Retinal pigment epithelial cell (primary cell): Measurements from ENCODE around the gene FAF1.

ENCODE experiments used
- DNase-seq: peaks from one replicate; pipeline ENCODE4 v3.0.0-alpha.2; 2010; ENCODE audit warnings: low read depth
- H3K4me3 ChIP-seq: 2 replicates; pipeline ENCODE4 v1.5.1; 2011; ENCODE audit warnings: mild to moderate bottlenecking, low read length, control low read depth, moderate library complexity
- CTCF ChIP-seq: conservative IDR thresholded peaks from 2 replicates; pipeline ENCODE4 v1.5.1; 2011; ENCODE audit warnings: low read depth, low read length, control low read depth, inconsistent platforms

Gene FAF1

DNA sequence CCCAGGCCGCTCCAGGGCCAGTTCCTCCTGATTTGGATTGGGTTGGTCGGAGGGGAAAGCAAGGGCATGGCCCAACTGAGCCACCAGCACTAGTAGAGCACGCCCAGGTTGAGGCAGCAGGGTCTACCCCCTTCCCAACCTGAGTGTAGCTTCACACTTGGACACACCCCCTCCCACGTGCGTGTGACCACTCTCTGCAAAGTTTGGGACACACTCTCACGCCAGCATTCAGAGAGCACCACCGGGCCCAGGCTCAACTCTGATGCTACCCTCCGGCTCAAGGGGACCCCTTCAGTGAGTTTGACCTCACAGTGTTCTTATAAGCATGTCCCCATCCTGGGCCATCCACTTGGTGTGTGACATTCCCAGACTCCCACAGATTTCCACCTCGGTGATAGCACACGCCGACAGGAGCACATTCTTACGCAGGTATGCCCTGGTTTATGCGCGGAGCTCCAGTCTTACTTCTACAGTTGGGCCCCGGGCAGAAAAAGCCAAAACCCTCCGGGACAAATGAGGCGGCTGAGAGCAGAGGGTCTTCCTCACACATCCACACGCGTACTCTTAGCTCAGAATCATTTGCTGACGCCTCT lies 533.9 kb downstream of the FAF1 start:
- no peak overlapping the region for H3K4me3 ChIP-seq
- DNase-seq: no peak
- no peak for TF ChIP-seq CTCF

DNA sequence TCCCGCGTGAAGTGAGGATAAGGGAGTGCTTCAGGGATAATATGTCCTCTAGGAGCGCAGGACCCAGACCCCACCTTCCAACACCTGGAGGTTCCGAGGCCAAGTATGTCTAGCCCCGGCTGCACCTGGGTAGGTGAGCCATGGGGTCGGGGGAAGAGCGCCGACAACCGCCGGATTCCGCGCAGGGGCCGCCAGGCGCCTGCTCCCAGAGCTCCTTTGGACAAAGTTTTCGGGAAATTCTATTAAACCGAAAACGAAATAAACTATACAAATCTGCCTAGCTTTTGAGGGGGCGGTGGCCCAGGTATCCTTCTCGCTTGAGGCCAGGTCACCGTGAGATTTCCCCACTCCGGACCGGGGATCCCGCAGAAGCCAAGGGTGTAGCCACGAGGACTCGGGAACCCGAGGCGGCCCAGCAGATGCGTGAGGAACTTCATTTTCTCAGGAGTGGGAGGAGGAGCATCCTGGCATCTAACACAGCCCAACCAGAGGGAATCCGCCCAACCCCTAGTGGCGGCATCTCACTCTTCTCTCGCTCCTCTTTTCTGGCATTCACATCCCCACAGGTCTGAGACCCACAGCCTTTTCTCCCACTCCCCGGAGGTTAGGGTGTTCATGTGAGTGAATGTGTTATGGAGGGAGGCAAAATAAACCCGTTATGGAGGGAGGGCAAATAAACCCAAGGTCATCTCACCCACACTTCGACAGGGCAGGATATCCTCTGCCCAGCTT lies 534.5 kb downstream of the FAF1 start:
- TF ChIP-seq CTCF: no peak
- DNase-seq: no peak
- no peak overlapping the region for H3K4me3 ChIP-seq

- no peak for TF ChIP-seq CTCF
- H3K4me3 ChIP-seq: no peak overlapping the region
- no peak for DNase-seq
Measured at GRCh38 chr1:50424884-50425375, 535.1 kb downstream of the FAF1 start.

DNA sequence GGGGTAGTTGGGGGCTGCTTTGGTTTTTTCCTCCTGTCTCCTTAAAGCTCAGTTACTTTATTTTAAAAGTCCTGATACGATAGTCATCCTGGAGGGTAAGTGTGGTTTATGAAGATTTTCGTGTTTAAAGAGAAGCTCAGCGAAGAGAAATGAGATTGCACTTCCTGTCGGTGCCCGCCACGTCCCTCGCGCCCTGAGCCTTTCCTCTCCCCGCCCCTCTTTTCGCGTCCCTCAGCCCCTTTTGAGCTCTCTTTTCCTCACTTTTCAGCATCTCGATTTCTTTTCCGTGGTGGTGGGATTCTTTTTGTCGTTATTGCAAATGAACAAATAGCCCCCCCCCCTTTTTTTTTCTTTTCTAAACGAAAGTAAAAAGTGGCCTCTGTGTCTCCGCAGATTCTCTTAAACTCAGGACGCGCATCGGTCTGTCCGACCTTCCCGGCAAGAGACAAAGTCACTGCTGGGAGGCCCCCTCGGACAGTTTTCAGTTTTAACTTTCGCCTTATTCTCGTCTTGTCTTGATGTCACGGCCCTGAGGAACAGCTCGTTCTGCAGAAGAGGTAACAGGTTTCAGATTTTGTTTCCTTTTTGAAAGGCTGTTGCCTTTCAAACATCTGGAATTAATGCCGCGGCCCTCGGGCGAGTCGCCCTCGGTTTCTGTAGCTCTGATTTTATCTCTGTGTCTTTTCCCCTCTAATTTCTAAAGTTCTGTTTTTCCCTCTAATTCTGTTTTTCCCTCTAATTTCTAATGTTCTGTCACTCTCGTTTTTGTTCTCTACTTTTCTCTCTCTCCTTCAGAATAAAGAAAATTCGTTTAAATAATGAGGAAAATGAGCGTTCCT lies 535.8 kb downstream of the FAF1 start:
- DNase-seq: no peak
- TF ChIP-seq CTCF: no peak
- no peak overlapping the region for H3K4me3 ChIP-seq

- DNase-seq: no peak
- no peak overlapping the region for H3K4me3 ChIP-seq
- no peak for TF ChIP-seq CTCF
Measured at GRCh38 chr1:50423670-50424000, 536.4 kb downstream of the FAF1 start.

DNA sequence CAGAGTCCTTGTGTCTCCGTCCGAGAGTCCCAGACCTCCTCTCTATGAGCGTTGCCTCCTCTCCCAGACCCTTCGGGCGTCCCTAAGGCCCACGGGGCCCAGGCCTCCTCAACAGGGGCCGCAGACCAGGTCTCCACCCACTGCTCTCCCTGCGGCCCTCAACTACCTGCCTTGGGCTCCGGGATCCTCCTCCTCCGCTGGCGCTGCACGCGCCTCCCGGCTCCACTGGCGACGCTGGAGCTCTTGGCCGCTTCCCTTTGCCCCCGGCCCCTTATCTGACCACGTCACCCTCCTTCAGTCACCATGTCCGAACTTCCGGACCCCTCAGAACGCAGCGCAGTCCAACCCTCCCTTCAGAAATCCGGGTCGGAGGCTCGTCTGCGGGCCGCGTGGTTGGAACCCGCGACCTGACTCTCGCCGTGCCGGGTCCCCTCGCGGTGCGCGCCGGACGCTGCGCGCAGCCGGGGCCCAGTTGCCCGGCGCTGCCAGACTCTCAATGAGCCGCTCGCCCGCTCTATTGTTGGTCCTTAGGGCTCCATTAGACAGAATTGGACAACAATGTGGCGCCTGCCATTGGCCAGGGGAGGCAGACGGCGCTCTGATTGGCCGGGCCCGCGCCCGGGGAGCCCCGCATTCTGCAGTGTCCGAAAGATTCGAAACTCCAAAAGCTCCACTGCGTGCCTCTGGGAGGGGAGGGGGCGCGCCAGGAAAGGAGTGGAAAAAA lies 537.0 kb downstream of the FAF1 start, which contains the start of gene DMRTA2:
Gene DMRTA2 (minus strand): TSS at position 498 of the 724 bp plus-strand sequence. CDS start 1,907 bp downstream, outside the sequence.
- TF ChIP-seq CTCF: no peak
- no peak for DNase-seq
- no peak within 1 kb of the TSS for H3K4me3 ChIP-seq
